A549 (cell line): Measurements from ENCODE around the gene GOLM1. TPM values are rescaled to one million over a fixed set of nuclear protein-coding genes. Genes with fewer than 3 reads are reported as not detected.
A peak's percentile ranks its signal among the peaks of the same experiment; 100 is the strongest.

Source experiments
- ATAC-seq, 2 experiments: fragments of 200-7000 bp in 1 of 2; fragments of >200 bp in 1 of 2; cut with Nextera tagmentation in 1 of 2; cut with Tn5 transposase in 1 of 2; 3 replicates each; pipeline versions ENCODE4 v1.8.0 to v1.9.1; 2018 to 2020; ENCODE audit warnings: mild to moderate bottlenecking in 1 of 2, moderate library complexity in 1 of 2
- CTCF ChIA-PET: fragments of 300-600 bp; sonication (Branson Sonifier 250); formaldehyde crosslinking; extraction: SDS; loops from one replicate; lab custom pipeline; 2021; ENCODE audit warnings: antibody characterized with exemption, inconsistent platforms; lab: Yijun Ruan, JAX
- POLR2A ChIA-PET: fragments of 350-600 bp; formaldehyde crosslinking; extraction: SDS; loops from one replicate; lab custom pipeline; 2021; ENCODE audit warnings: antibody characterized with exemption, inconsistent platforms; lab: Yijun Ruan, JAX
- DNase-seq, 2 experiments: peaks; one replicate each; pipeline versions ENCODE4 v3.0.0 to v3.0.0-alpha.2; 2011 to 2016; ENCODE audit warnings: low read depth in 1 of 2, low spot score in 1 of 2
- FAIRE-seq: peaks from 2 replicates; lab custom pipeline; 2011; peaks lifted over from hg19 to GRCh38; lab: Jason Lieb, UNC
- H3K27ac ChIP-seq, 2 experiments: fragments of >200 bp; sonication (Bioruptor Twin); formaldehyde crosslinking; 3 replicates each; pipeline ENCODE4 v1.5.1; 2016 to 2017
- H3K4me1 ChIP-seq: fragments of >200 bp; sonication (Bioruptor Twin); formaldehyde crosslinking; 3 replicates; pipeline ENCODE4 v1.6.1; 2016
- H3K4me2 ChIP-seq: fragments of >200 bp; sonication (Bioruptor Twin); formaldehyde crosslinking; 3 replicates; pipeline ENCODE4 v1.6.1; 2016
- H3K4me3 ChIP-seq: fragments of >200 bp; sonication (Bioruptor Twin); formaldehyde crosslinking; 3 replicates; pipeline ENCODE4 v1.5.1; 2016
- H3K9me3 ChIP-seq: fragments of >200 bp; sonication (Bioruptor Twin); formaldehyde crosslinking; 3 replicates; pipeline ENCODE4 v1.6.1; 2016
- CBX8 ChIP-seq: fragments of 200-600 bp; sonication (generic); IDR thresholded peaks from 2 replicates; pipeline ENCODE4 v1.6.1; 2016
- CEBPB ChIP-seq, 2 experiments: fragments of >200 bp in 1 of 2; sonication (Bioruptor Twin) in 1 of 2; formaldehyde crosslinking in 1 of 2; IDR thresholded peaks; 2 replicates each; pipeline ENCODE4 v1.6.1; 2012 to 2016
- CHD2 ChIP-seq: fragments of 150-350 bp; IDR thresholded peaks from 2 replicates; pipeline ENCODE4 v1.6.1; 2014; ENCODE audit warnings: low read length; ENCODE audit not compliant: partially characterized antibody
- CHD4 ChIP-seq: fragments of 200-600 bp; sonication (generic); IDR thresholded peaks from 2 replicates; pipeline ENCODE4 v1.6.1; 2016; ENCODE audit warnings: antibody characterized with exemption, mild to moderate bottlenecking, borderline replicate concordance
- EP300 ChIP-seq, 2 experiments: fragments of >200 bp; sonication (Bioruptor Twin); formaldehyde crosslinking; IDR thresholded peaks; 2 replicates in 1 of 2; 3 replicates in 1 of 2; pipeline ENCODE4 v1.6.1; 2016 to 2017
- GATA3 ChIP-seq: IDR thresholded peaks from 2 replicates; pipeline ENCODE4 v1.6.1; 2012; ENCODE audit warnings: borderline replicate concordance
- HDAC2 ChIP-seq: fragments of 200-600 bp; sonication (generic); IDR thresholded peaks from 2 replicates; pipeline ENCODE4 v1.6.1; 2016
- HES2 ChIP-seq: fragments of >200 bp; sonication (Bioruptor Twin); formaldehyde crosslinking; IDR thresholded peaks from 2 replicates; pipeline ENCODE4 v1.6.1; 2016
- HOXA7 ChIP-seq: fragments of 250-450 bp; sonication (Bioruptor Pico); IDR thresholded peaks from 2 replicates; pipeline ENCODE4 v1.5.0; 2020; ENCODE audit warnings: mild to moderate bottlenecking, moderate library complexity
- JUN ChIP-seq, 2 experiments: fragments of >200 bp; sonication (Bioruptor Twin); formaldehyde crosslinking; IDR thresholded peaks; 2 replicates in 1 of 2; 3 replicates in 1 of 2; pipeline ENCODE4 v1.6.1; 2016 to 2017
- KDM5A ChIP-seq: fragments of 200-600 bp; sonication (generic); IDR thresholded peaks from 2 replicates; pipeline ENCODE4 v1.6.1; 2016; ENCODE audit warnings: antibody characterized with exemption, mild to moderate bottlenecking
- MAZ ChIP-seq: fragments of 150-350 bp; IDR thresholded peaks from 2 replicates; pipeline ENCODE4 v1.6.1; 2014; ENCODE audit warnings: antibody characterized with exemption, low read depth, low read length, borderline replicate concordance
- MYC ChIP-seq: IDR thresholded peaks from 2 replicates; pipeline ENCODE4 v1.6.1; 2012; ENCODE audit warnings: mild to moderate bottlenecking, inconsistent platforms, low read length, improper control_type of control experiment, borderline replicate concordance
- NPAS2 ChIP-seq: fragments of 250-450 bp; sonication (Bioruptor Pico); IDR thresholded peaks from 2 replicates; pipeline ENCODE4 v1.8.0; 2022; ENCODE audit warnings: mild to moderate bottlenecking, moderate library complexity, borderline replicate concordance
- PHF8 ChIP-seq: fragments of 200-600 bp; sonication (generic); IDR thresholded peaks from 2 replicates; pipeline ENCODE4 v1.6.1; 2016; ENCODE audit warnings: low read depth, mild to moderate bottlenecking, antibody characterized with exemption, moderate library complexity, borderline replicate concordance
- RFX5 ChIP-seq: fragments of 450-650 bp; IDR thresholded peaks from 2 replicates; pipeline ENCODE4 v1.7.1; 2014; ENCODE audit warnings: antibody characterized with exemption, mild to moderate bottlenecking, moderate library complexity
- SMC3 ChIP-seq: fragments of >200 bp; sonication (Bioruptor Twin); formaldehyde crosslinking; IDR thresholded peaks from 3 replicates; pipeline ENCODE4 v1.6.1; 2018; ENCODE audit warnings: inconsistent platforms
- USF2 ChIP-seq: fragments of 450-650 bp; IDR thresholded peaks from 2 replicates; pipeline ENCODE4 v1.6.1; 2014; ENCODE audit warnings: antibody characterized with exemption
- ZFP36 ChIP-seq: fragments of 450-650 bp; IDR thresholded peaks from 2 replicates; pipeline ENCODE4 v1.6.1; 2014; ENCODE audit warnings: borderline replicate concordance; ENCODE audit not compliant: partially characterized antibody
- WGBS: methylation state at CpG from one replicate; pipeline ENCODE4 v1.1.6; 2017; ENCODE audit errors: missing lambda C conversion rate; 5-methylcytosine and 5-hydroxymethylcytosine counted together
- polyA plus RNA-seq, 4 experiments: library from polyadenylated mRNA; depleted of rRNA in 3 of 4; stranded (reverse); fragments of >200 nt; fragmentation: RNase III in 1 of 4; extraction: RNeasy Plus Mini Kit Qiagen cat#74134 plus additional on column Dnase treatment in 1 of 4; gene quantifications; 2 replicates in 3 of 4; 3 replicates in 1 of 4; pipeline ENCODE4 v1.2.3, GENCODE V29; 2011 to 2017
- TF ChIP-seq, protein P1 (sequence below): IDR thresholded peaks from 2 replicates; pipeline ENCODE4 v1.6.1; 2012
- TF ChIP-seq, protein P2 (sequence below): fragments of >200 bp; sonication (Bioruptor Twin); formaldehyde crosslinking; IDR thresholded peaks from 3 replicates; pipeline ENCODE4 v1.5.1; 2016
- TF ChIP-seq, protein P3 (sequence below): fragments of 250-450 bp; sonication (Bioruptor Pico); IDR thresholded peaks from 2 replicates; pipeline ENCODE4 v1.5.0; 2021; ENCODE audit warnings: mild to moderate bottlenecking, moderate library complexity, borderline replicate concordance

The GOLM1 gene
- polyA plus RNA-seq, 2 of the 4 experiments (the other 2 are of a cell fraction): 136 to 145 TPM

DNA sequence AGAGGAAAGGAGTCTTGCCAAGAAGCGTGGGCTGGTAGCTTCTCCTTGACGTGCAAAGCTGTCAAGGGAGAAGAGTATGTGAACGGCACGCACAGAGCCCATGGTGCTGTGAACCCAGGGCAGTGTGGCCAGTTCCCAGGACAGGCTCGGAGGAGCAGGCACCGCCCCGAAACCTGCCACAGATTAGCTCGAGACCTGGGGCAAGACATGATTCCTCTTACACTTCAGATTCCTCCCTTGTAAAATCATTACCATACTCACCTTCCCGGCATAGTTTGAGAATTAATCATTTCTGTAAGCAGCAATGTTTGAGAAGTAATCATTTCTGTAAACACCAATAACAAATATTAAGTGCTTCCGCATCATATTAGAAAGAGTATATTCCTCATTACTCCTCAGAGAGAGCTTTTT is 19.9 kb downstream of the GOLM1 start:
- Histone ChIP-seq H3K4me1 (peaks cover 21% of the 10 kb centered on the region), H3K9me3 (no peaks in the 10 kb centered on the region), H3K27ac (peak overlapping the region in 1 of 2 experiments; percentile 18; a peak in 1 of 6 replicates), H3K4me2 (peak overlapping the region; percentile 48), H3K4me3 (no peak overlapping the region)
- TF ChIP-seq GATA3 (peak; percentile 37; the same call in 1 of the 2 replicates), HES2 (no peak), ZFP36 (no peak)
- DNase-seq (peak in 1 of 2 experiments; percentile 47), ATAC-seq (peak; percentile 64 to 83; a peak in 5 of 6 replicates), FAIRE-seq (no peak)
- 53% methylated on average over 10 of the region's 10 CpGs for WGBS
- CTCF ChIA-PET: interaction anchor here (0.7 to 1.4 kb wide), 2 partner anchors 8 to 114 kb away, joined by 3 read pairs; no protein-coding TSS in a partner anchor
- POLR2A ChIA-PET: no interaction called here

- FAIRE-seq (no peak), DNase-seq (no peak), ATAC-seq (no peak)
- peaks cover 21% of the 10 kb centered on the region for H3K4me1 ChIP-seq
- no peak overlapping the region for H3K4me3 ChIP-seq
- CTCF ChIA-PET: interaction anchor here (1.4 kb wide), 1 partner anchor 9 kb away, joined by 3 read pairs; no protein-coding TSS in a partner anchor
- TF ChIP-seq NPAS2 (CRISPR knock-in tag): no peak
- no peak for TF ChIP-seq CBX8
- TF ChIP-seq JUN (IDR thresholded peaks at IDR 0.05): no peak
- TF ChIP-seq CEBPB (IDR thresholded peaks at IDR 0.05): no peak
- no peak for TF ChIP-seq EP300 (IDR thresholded peaks at IDR 0.05)
- TF ChIP-seq, protein P1, sequence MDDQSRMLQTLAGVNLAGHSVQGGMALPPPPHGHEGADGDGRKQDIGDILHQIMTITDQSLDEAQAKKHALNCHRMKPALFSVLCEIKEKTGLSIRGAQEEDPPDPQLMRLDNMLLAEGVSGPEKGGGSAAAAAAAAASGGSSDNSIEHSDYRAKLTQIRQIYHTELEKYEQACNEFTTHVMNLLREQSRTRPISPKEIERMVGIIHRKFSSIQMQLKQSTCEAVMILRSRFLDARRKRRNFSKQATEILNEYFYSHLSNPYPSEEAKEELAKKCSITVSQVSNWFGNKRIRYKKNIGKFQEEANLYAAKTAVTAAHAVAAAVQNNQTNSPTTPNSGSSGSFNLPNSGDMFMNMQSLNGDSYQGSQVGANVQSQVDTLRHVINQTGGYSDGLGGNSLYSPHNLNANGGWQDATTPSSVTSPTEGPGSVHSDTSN: no peak
- no peak for TF ChIP-seq RFX5
- TF ChIP-seq USF2: no peak
- POLR2A ChIA-PET: no interaction called here
- WGBS: 94% methylated on average over 8 of the region's 8 CpGs
- H3K27ac ChIP-seq: no peak overlapping the region
- H3K9me3 ChIP-seq: no peaks in the 10 kb centered on the region
- H3K4me2 ChIP-seq: no peak overlapping the region
Measured at GRCh38 chr9:86078731-86079130, 20.6 kb downstream of the GOLM1 start.

GRCh38 chr9:86077276-86077675 is 22.1 kb downstream of the GOLM1 start:
- WGBS: 97% methylated on average over 13 of the region's 13 CpGs
- POLR2A ChIA-PET: no interaction called here
- no peak for ATAC-seq
- Histone ChIP-seq H3K27ac (no peak overlapping the region), H3K4me1 (peaks cover 21% of the 10 kb centered on the region), H3K4me2 (no peak overlapping the region), H3K9me3 (no peaks in the 10 kb centered on the region), H3K4me3 (no peak overlapping the region)
- DNase-seq: no peak
- CTCF ChIA-PET: interaction anchor here (1.2 to 1.6 kb wide), 3 partner anchors 8 to 125 kb away, joined by 3 to 4 read pairs (median 3); no protein-coding TSS in a partner anchor
- TF ChIP-seq, protein P2, sequence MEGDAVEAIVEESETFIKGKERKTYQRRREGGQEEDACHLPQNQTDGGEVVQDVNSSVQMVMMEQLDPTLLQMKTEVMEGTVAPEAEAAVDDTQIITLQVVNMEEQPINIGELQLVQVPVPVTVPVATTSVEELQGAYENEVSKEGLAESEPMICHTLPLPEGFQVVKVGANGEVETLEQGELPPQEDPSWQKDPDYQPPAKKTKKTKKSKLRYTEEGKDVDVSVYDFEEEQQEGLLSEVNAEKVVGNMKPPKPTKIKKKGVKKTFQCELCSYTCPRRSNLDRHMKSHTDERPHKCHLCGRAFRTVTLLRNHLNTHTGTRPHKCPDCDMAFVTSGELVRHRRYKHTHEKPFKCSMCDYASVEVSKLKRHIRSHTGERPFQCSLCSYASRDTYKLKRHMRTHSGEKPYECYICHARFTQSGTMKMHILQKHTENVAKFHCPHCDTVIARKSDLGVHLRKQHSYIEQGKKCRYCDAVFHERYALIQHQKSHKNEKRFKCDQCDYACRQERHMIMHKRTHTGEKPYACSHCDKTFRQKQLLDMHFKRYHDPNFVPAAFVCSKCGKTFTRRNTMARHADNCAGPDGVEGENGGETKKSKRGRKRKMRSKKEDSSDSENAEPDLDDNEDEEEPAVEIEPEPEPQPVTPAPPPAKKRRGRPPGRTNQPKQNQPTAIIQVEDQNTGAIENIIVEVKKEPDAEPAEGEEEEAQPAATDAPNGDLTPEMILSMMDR: no peak
- TF ChIP-seq KDM5A: no peak
- TF ChIP-seq GATA3: no peak
- no peak for TF ChIP-seq MAZ
- no peak for TF ChIP-seq HOXA7 (CRISPR knock-in tag)
- no peak for TF ChIP-seq MYC
- no peak for TF ChIP-seq CHD4
- no peak for TF ChIP-seq PHF8
- TF ChIP-seq, protein P3, sequence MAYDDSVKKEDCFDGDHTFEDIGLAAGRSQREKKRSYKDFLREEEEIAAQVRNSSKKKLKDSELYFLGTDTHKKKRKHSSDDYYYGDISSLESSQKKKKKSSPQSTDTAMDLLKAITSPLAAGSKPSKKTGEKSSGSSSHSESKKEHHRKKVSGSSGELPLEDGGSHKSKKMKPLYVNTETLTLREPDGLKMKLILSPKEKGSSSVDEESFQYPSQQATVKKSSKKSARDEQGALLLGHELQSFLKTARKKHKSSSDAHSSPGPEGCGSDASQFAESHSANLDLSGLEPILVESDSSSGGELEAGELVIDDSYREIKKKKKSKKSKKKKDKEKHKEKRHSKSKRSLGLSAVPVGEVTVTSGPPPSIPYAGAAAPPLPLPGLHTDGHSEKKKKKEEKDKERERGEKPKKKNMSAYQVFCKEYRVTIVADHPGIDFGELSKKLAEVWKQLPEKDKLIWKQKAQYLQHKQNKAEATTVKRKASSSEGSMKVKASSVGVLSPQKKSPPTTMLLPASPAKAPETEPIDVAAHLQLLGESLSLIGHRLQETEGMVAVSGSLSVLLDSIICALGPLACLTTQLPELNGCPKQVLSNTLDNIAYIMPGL (CRISPR knock-in tag): no peak
- TF ChIP-seq CHD2: no peak
- TF ChIP-seq HDAC2: no peak
- TF ChIP-seq SMC3: no peak
- no peak for FAIRE-seq
